ENCODE measurements around the gene TAT.

DNA sequence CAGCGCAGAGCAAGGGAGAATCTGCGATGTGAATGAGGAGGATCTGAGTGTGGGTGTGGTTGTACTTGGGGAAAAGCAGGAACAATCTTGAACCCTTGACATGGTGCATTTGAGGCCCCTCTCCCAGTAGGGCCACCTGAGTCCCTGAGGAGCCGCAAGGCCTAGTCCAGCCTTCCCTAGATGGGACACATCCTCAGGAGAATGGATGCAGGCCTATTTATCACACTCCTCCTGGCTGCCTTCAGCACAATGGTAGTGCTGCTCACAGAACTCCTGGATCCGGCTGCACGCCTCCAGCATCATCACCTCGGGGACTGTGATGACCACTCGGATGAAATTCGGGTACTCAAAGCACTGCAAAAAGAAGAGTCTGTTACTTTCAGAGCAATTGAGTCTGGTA lies 9.0 kb downstream of the TAT start:
- TF ChIP-seq POLR2AphosphoS5 (IDR thresholded peaks at IDR 0.05; ENCODE audit: borderline replicate concordance, low read depth, low read length): no peak
- TF ChIP-seq EZH2 (IDR thresholded peaks at IDR 0.05): no peak
